NCI-H510A treated with DMSO at 0.1 percent for 48 hours (cell line): ENCODE data around the gene C2orf49.

Experiments
- DNase-seq: peaks from one replicate; lab custom pipeline; 2025; lab: John Stamatoyannopoulos, UW

C2orf49 gene

GRCh38 chr2:105362862-105363591 is 25.7 kb downstream of the C2orf49 start:
- no peak for DNase-seq

GRCh38 chr2:105364436-105365139 is 27.2 kb downstream of the C2orf49 start:
- no peak for DNase-seq

DNA sequence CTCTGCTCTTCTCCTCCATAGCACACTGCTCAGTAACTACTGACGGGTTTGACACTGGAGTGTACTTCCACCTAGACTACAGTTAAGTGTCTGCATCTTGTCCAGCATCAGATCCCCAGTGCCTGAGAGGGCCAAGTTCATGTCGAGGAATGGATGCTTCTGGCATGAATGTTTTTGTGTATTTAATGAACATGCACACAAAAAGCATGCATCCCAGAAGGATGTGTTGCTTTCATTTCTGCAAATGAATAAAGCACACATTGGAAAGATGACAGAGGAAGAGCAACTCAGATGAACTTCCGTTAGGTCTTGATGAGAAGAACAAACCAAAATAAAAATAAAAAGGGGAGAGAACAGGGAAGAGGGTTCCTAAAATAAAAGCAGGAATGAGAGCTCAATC is 27.9 kb downstream of the C2orf49 start:
- no peak for DNase-seq

- DNase-seq = no peak
These were observed 31.5 kb downstream of the C2orf49 start for GRCh38 chr2:105368759-105369408.

DNA sequence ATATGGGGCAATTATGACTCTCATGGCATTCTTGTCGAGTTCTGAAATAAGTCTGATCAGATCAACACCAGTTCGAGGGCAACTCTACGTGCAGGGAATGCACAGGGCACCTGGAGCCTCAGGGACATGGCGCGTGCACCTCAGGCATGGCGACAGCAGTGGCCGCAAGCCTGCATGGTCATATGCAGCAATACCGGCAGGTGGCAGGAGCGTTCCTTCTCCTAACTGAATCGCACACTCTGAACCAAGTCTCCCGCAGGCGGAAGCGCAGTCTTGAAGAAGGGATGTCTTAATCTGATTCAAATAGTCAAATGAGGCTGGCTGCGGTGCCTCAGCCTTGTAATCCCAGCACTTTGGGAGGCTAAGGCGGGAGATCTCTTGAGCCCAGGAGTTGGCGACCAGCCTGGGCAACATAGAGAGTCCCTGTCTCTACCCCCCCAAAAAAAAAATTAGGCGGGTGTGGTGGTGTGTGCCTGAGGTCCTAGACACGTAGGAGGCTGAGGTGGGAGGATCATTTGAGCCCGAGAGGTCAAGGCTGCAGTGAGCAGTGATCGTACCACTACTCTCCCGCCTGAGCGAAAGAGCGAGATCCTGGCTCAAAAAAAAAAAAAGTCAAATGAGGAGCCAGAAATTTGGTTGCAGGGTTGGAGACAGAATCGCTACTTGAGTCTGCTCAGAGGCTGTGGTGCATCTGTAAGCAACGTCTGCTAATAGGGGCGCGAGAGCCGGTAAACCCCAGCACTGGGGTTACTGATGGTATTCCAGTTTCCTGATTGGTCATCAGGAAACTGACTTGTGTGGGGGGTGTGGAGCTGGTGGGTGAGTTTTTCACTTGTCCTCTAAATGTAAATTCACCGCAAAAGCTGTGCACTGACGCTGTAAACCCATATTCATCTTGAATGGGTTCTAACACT is 32.7 kb downstream of the C2orf49 start:
- DNase-seq = peak; percentile 91

- DNase-seq = no peak
These were observed 33.8 kb downstream of the C2orf49 start for GRCh38 chr2:105371156-105371555.

- no peak for DNase-seq
These were observed 34.5 kb downstream of the C2orf49 start for GRCh38 chr2:105371810-105372209.

GRCh38 chr2:105373344-105373781 is 36.0 kb downstream of the C2orf49 start:
- no peak for DNase-seq

DNA sequence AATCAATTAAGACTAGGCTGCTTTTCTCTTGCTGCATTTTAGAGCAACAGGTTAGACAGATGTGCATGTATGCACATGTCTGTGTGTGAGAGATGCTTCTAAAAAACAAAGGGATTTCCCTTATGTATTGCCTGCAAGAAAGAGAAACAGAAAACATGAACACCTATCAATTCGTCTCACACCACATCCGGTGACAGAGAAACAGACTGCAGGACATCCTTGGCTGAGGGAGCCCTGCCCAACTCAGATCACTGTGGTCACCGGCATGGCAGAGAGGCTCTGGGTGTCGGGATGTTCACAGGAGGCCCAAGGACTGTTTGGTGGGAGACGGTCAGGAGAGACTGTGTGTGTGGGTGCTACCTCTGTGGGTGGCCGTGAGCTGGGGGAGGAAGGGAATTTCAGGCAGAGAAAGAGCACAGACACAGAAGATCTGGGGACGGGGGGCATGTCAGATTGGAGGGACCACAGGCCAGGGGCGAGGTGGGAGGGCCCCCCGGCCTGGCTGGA is 36.6 kb downstream of the C2orf49 start:
- DNase-seq = no peak

DNA sequence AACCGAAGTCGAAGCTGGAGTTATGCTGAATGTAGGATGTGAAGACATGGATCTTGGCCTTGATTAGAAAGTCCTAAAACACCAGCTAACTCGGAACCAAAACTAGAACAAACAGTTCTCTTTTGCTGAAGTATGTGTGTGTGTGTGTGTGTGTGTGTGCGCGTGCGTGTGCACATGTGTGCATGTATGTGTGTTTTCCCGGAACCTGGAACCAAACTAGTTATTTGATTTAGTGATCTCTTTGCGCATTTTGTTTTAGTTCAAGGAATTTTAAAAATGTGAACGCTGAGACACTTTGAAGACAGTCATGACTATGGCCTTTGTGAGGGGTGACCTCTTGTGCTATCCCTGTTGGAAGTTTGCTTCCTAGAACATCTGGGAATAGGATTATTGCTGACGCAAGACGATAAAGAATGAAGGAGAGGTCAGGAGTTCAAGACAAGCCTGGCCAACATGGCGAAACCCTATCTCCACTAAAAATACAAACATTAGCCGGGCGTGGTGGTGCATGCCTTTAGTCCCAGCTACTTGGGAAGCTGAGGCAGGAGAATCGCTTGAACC is 37.7 kb downstream of the C2orf49 start:
- DNase-seq = no peak

GRCh38 chr2:105376010-105376409 is 38.7 kb downstream of the C2orf49 start:
- DNase-seq = no peak

- DNase-seq = no peak
These were observed 39.5 kb downstream of the C2orf49 start for GRCh38 chr2:105376789-105377240.

DNA sequence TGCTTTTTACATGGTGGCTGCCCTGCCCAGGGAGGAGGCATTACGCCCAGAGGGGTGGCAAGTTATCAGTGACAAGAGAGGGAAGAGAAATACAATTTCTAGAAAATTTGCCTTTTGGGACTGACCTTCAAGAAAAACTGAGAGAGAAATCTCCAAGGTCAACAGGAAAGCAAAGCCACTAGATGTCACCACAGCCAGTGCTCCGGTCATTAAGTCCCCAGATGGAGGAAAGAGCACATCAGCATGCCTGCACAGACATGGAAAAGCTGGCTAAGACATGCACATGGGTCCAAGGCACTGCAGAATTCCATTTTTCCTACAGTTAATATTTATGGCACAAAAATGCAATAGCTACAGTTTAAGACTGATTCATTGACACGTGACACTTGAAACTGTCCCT is 40.5 kb downstream of the C2orf49 start:
- DNase-seq = no peak

DNA sequence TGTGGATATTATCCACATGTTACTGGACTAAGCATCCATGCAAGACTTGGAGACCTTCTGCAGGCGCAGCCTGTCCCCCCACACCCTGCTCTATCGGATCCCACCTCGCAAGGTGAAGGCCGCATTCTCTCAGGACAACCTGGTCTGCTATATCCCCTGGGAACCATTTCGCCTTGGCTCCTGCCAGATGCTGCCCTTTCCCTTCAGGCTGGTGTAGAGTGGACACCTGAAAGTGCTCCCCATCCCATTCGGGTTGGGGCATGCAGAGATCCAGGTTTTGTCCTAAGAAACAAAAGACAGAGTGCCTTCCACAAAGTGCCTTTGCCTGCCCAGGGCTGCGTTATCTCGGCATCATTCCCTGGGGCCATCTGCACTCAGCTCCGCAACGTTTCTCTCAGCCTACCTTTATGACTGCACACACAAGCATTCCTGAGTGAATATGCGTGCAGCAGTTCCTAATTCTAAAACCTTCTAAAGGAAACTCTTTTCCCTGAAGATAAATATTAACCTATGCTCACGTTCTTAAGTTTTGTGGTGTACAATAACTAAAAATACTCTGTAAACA is 41.0 kb downstream of the C2orf49 start:
- DNase-seq = no peak

GRCh38 chr2:105378921-105379383 is 41.6 kb downstream of the C2orf49 start:
- DNase-seq = no peak

DNA sequence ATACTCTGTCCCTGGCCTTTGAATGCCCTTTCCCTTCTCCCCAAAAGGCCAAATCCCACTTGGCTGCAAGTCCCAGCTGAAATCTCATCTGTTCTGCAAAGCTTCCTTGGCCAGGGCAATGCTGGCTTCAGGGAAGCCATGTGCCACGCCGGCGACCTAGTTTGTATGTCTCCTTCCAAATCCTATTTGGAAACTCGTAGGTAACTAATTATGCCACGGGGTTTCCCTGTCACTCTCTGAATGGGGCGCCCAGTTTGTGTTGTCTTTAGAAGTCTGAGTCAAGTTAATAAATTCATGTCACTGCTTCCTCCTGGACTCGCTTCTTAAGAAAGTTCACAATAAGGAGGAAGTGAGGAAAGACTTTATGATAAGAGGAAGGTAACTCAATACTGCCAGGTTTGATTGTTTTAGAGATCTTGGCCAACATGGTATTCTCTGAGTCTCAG is 42.4 kb downstream of the C2orf49 start:
- DNase-seq = no peak

DNA sequence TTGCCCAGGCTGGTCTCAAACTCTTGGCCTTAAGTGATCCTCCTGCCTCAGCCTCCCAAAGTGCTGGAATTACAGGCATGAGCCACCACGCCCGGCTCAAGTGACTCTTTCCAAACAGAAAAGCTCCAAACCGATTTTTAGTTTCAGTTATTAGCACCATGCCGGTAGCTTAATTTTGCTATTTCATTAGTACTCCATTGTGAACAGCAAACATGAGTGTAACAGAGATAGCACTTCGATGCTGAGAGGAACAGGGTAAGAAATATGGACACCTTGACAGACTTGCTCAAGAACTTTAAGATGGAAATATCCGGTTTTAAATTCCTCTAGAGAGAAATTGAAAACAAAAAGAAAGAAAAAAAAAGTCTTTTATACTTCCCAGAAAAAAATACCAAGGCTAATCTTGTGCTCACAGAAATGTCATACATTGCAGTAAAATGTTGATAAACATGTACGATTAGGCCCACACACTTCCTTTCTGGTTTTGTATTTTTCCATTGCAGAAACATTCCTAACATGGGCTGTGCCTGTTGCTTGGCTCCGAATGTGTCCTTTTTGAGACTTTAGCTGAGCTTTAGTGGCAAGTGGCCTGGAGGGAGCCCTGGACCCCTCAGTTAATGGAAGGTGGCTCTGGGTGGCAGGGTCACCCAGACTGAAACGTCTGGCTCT is 43.2 kb downstream of the C2orf49 start:
- DNase-seq = no peak

DNA sequence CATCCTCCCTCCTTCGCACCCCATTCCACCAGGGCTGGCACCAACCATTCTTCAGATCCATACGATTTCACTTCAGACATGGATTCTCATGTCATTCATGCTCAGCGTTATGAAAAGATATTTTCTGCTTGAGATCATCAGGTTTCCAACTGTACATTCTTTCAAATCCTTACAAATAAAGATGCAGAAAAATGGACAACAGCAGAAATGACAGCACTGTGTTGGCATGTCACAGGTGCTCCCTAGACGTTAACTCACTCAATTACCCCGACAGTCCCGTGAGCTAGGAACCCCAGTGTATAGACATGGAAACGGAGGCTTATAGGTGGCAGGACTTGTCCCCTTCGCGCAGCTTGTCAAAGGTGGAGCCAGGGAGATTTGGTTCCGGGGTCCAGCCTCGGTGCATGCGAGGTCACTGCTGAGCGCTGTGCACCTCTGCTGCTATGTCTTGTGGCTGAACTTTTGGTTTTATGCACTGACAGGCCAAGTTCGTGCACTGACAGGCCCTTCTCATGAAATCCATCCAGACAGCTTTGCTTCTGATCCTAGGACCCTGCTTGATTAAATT is 43.8 kb downstream of the C2orf49 start:
- no peak for DNase-seq

DNA sequence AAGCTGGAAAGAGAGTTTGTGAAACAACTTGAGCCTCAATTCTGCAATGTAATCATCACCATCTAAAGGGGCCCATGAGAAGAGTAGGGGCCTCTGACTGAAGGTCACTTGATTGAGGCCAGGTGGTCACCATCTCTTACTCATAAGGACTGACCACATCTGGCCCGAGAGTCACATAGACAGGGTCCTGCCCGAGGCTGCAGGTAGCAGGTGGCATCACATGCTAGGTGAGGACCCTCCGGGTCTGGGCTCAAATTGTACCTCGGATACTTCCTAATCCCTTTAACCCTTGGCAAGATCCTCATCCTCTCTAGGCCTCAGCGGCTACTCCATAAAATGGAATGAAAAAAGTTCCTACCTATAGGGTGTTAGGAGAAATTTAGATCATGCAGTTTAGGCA is 44.8 kb downstream of the C2orf49 start:
- DNase-seq = no peak
